Measurements from ENCODE around the gene SMOC1. TPM values are rescaled to one million over a fixed set of nuclear protein-coding genes. Genes with fewer than 3 reads are reported as not detected.
A peak's percentile ranks its signal among the peaks of the same experiment; 100 is the strongest.

The SMOC1 gene
- total and polyA plus RNA-seq, 2 of the 8 experiments (the other 6 are each of a cell fraction or from before 2014, with no cell fraction given) = 1.6 to 2.4 TPM

DNA sequence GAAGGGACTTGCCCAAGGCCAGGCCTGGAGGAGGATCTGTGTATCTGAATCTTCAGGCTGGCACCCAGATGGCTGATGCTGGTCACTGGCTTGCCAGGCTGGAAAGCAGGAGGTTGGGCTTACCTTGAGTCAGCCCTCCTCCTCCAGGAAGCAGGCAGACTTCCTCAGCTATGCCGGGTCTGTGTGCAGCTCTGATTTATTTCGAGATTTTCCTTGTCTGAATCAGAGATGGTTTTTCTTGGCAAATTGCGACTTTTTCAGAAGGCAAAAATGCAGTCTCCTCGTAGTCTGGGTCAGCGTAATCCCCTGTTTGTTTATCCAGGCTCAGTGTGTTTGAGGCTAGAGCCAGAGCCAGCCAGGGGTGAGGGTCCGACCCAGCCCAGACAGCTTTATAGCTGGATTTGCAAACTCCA is 48.9 kb downstream of the SMOC1 start:
- WGBS, 2 experiments (ENCODE audit: extremely low coverage in 1 of 2, insufficient coverage in 1 of 2, insufficient read length in 1 of 2, insufficient replicate concordance in 2 of 2, low coverage in 1 of 2, low lambda C conversion rate in 2 of 2, missing lambda C conversion rate in 1 of 2) = 97% methylated on average over 6 of the region's 6 CpGs; no CpG with 5 or more reads in 1 of the 2 experiments
- Histone ChIP-seq H2BK20ac (ENCODE audit: low read length) (no peak overlapping the region), H2BK5ac (ENCODE audit: low read depth, low read length) (no peak overlapping the region), H3K56ac (replicated peaks; ENCODE audit: insufficient read length, low read depth, low read length) (no peak overlapping the region), H3K79me2 (ENCODE audit: control insufficient read depth in 1 of 2, insufficient read depth in 2 of 2, low read length in 2 of 2) (no peaks in the 10 kb centered on the region), H4K5ac (ENCODE audit: insufficient read length, low read depth, low read length) (no peak overlapping the region), H3K4me1 (replicated peaks in 1 of 4; ENCODE audit: control insufficient read depth in 3 of 4, insufficient read depth in 4 of 4, low read length in 3 of 4) (peaks cover 0 to 7% (median 2%) of the 10 kb centered on the region in 4 experiments; a peak in 4 of 7 replicates), H3K9me3 (ENCODE audit: insufficient read depth in 2 of 2, low read depth in 1 of 2, low read length in 1 of 2) (no peaks in the 10 kb centered on the region), H3K14ac (ENCODE audit: insufficient read length) (no peak overlapping the region), H4K91ac (replicated peaks; ENCODE audit: insufficient read length, low read length) (no peak overlapping the region), H2BK120ac (replicated peaks; ENCODE audit: low read depth, low read length) (no peak overlapping the region), H3K4me3 (ENCODE audit: extremely low read depth in 1 of 4, insufficient read depth in 2 of 4, low read depth in 3 of 4, low read length in 4 of 4) (no peak overlapping the region), H3K4me2 (ENCODE audit: insufficient read depth in 1 of 2, low read depth in 2 of 2, low read length in 2 of 2) (no peak overlapping the region), H3K79me1 (ENCODE audit: low read depth, low read length) (no peaks in the 10 kb centered on the region), H4K20me1 (replicated peaks in 1 of 2; ENCODE audit: control insufficient read depth in 1 of 2, insufficient read depth in 2 of 2, low read length in 2 of 2) (no peaks in the 10 kb centered on the region), H3K9ac (replicated peaks in 1 of 4; ENCODE audit: extremely low read depth in 1 of 4, low read depth in 3 of 4, low read length in 3 of 4) (no peak overlapping the region), H3K27me3 (replicated peaks in 1 of 4; ENCODE audit: control insufficient read depth in 3 of 4, extremely low read depth in 1 of 4, insufficient read depth in 3 of 4, low read length in 3 of 4) (0 out of 7 replicates have a peak, but pooled peaks cover 0 to 3% (median 0%) of the 10 kb centered on the region in 4 experiments), H3K4ac (replicated peaks; ENCODE audit: insufficient read length, low read depth, low read length) (no peak overlapping the region), H2BK12ac (ENCODE audit: low read depth, low read length) (no peak overlapping the region), H2AFZ (ENCODE audit: low read length) (no peak overlapping the region; the same call in 1 of the 2 replicates), H3K23ac (ENCODE audit: insufficient read length) (no peak overlapping the region), H2BK15ac (ENCODE audit: low read length) (no peak overlapping the region), H3K27ac (ENCODE audit: low read depth, low read length) (no peak overlapping the region), H4K8ac (ENCODE audit: extremely low read depth, insufficient read depth, low read length) (no peak overlapping the region), H3K23me2 (ENCODE audit: low read depth, low read length) (no peaks in the 10 kb centered on the region; the same call in 1 of the 2 replicates), H3K36me3 (ENCODE audit: control insufficient read depth in 2 of 4, insufficient read depth in 4 of 4, low read length in 3 of 4) (no peaks in the 10 kb centered on the region), H3K18ac (ENCODE audit: extremely low read depth, low read length) (peak overlapping the region; percentile 1; the same call in 1 of the 2 replicates), H2AK5ac (ENCODE audit: low read depth, low read length) (no peak overlapping the region)
- no peak for DNase-seq (ENCODE audit: low read depth in 1 of 2, low spot score in 2 of 2)
- TF ChIP-seq CBX5 (IDR thresholded peaks at IDR 0.05; ENCODE audit: low read depth, low read length) = no peak
- no peak for FAIRE-seq
- CTCF ChIA-PET (ENCODE audit: partially characterized antibody) = interaction anchor here (1.0 to 2.2 kb wide), 4 partner anchors 85 to 343 kb away, joined by 3 to 7 read pairs (median 4); no protein-coding TSS in a partner anchor
- POLR2A ChIA-PET (ENCODE audit: partially characterized antibody) = interaction anchor here (0.6 to 1.0 kb wide), 2 partner anchors 18 to 39 kb away, joined by 3 read pairs; no protein-coding TSS in a partner anchor

Data from H1 (cell line).